ENCODE data around the gene WDR38.
"Not testable (repeated sequence)": the region's sequence is repeated elsewhere in the genome, so short reads cannot be mapped to it uniquely, and the experiment has no call there.

DNA sequence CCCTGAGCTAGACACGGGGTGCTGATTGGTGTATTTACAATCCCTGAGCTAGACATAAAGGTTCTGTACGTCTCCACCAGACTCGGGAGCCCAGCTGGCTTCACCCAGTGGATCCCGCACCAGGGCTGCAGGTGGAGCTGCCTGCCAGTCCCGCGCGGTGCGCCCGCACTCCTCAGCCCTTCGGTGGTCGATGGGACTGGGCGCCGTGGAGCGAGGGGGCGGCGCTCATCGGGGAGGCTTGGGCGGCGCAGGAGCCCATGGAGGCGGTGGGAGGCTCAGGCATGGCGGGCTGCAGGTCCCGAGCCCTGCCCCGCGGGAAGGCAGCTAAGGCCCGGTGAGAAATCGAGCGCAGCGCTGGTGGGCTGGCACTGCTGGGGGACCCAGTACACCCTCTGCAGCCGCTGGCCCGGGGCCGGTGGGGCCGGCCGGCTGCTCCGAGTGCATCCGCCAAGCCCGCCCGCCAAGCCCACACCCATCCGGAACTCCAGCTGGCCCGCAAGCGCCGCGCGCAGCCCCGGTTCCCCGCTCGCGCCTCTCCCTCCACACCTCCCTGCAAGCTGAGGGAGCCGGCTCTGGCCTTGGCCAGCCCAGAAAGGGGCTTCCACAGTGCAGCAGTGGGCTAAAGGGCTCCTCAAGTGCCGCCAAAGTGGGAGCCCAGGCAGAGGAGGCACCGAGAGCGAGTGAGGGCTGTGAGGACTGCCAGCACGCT lies 14.5 kb upstream of the WDR38 start:
- not testable (repeated sequence) for TF ChIP-seq CTCF, POLR2A, POLR2AphosphoS5, EP300 (IDR thresholded peaks at IDR 0.05)

Data from sigmoid colon (tissue), 4 donors.